ENCODE data around the gene BCL2L1.

Gene BCL2L1

GRCh38 chr20:31698803-31699718 is 23.6 kb downstream of the BCL2L1 start:
- no peaks in the 10 kb centered on the region for H3K27me3 ChIP-seq (replicated peaks; ENCODE audit: control insufficient read depth, insufficient read depth, low read length)
- no peak for TF ChIP-seq CTCF (IDR thresholded peaks at IDR 0.05; ENCODE audit: insufficient read depth, low read length, poor library complexity, severe bottlenecking)
- peaks cover 2% of the 10 kb centered on the region for H3K36me3 ChIP-seq (ENCODE audit: control insufficient read depth, insufficient read depth, low read length)
- DNase-seq (ENCODE audit: extremely low read depth, insufficient read length), result peak; percentile 60
- H3K4me3 ChIP-seq (replicated peaks; ENCODE audit: low read depth, low read length), result no peak overlapping the region

- Histone ChIP-seq H3K36me3 (ENCODE audit: control insufficient read depth, insufficient read depth, low read length) (peaks cover 2% of the 10 kb centered on the region), H3K27me3 (replicated peaks; ENCODE audit: control insufficient read depth, insufficient read depth, low read length) (no peaks in the 10 kb centered on the region), H3K4me3 (replicated peaks; ENCODE audit: low read depth, low read length) (no peak overlapping the region)
- no peak for TF ChIP-seq CTCF (IDR thresholded peaks at IDR 0.05; ENCODE audit: insufficient read depth, low read length, poor library complexity, severe bottlenecking)
- no peak for DNase-seq (ENCODE audit: extremely low read depth, insufficient read length)
Measured at GRCh38 chr20:31698243-31698802, 24.3 kb downstream of the BCL2L1 start.

GRCh38 chr20:31695849-31696804 is 26.5 kb downstream of the BCL2L1 start:
- DNase-seq (ENCODE audit: extremely low read depth, insufficient read length), result no peak
- H3K27me3 ChIP-seq (replicated peaks; ENCODE audit: control insufficient read depth, insufficient read depth, low read length), result no peaks in the 10 kb centered on the region
- TF ChIP-seq CTCF (IDR thresholded peaks at IDR 0.05; ENCODE audit: insufficient read depth, low read length, poor library complexity, severe bottlenecking), result no peak
- no peak overlapping the region for H3K4me3 ChIP-seq (replicated peaks; ENCODE audit: low read depth, low read length)
- no peaks in the 10 kb centered on the region; the same call in none of the 2 replicates for H3K36me3 ChIP-seq (ENCODE audit: control insufficient read depth, insufficient read depth, low read length)

GRCh38 chr20:31694842-31695593 is 27.6 kb downstream of the BCL2L1 start:
- no peaks in the 10 kb centered on the region for H3K27me3 ChIP-seq (replicated peaks; ENCODE audit: control insufficient read depth, insufficient read depth, low read length)
- TF ChIP-seq CTCF (IDR thresholded peaks at IDR 0.05; ENCODE audit: insufficient read depth, low read length, poor library complexity, severe bottlenecking), result no peak
- H3K36me3 ChIP-seq (ENCODE audit: control insufficient read depth, insufficient read depth, low read length), result no peaks in the 10 kb centered on the region; the same call in none of the 2 replicates
- H3K4me3 ChIP-seq (replicated peaks; ENCODE audit: low read depth, low read length), result no peak overlapping the region
- no peak for DNase-seq (ENCODE audit: extremely low read depth, insufficient read length)
